Karpas-422 (cell line): ENCODE measurements around the gene SYCP2L. TPM values are rescaled to one million over a fixed set of nuclear protein-coding genes. Genes with fewer than 3 reads are reported as not detected.

Source experiments
- DNase-seq: peaks from one replicate; pipeline ENCODE4 v3.0.0-alpha.2; 2015
- H2AFZ ChIP-seq: fragments of 200-600 bp; sonication (generic); 2 replicates; pipeline ENCODE4 v1.6.1; 2014; ENCODE audit warnings: antibody characterized with exemption, low read length, mixed read lengths
- H3K27ac ChIP-seq: fragments of 200-600 bp; sonication (generic); 2 replicates; pipeline ENCODE4 v1.5.1; 2014; ENCODE audit warnings: mild to moderate bottlenecking, low read length, moderate library complexity
- H3K27me3 ChIP-seq: fragments of 200-600 bp; sonication (generic); 2 replicates; pipeline ENCODE4 v1.6.1; 2014; ENCODE audit warnings: low read length, mixed read lengths
- H3K36me3 ChIP-seq: fragments of 200-600 bp; sonication (generic); 2 replicates; pipeline ENCODE4 v1.6.1; 2014; ENCODE audit warnings: low read length, mixed read lengths; ENCODE audit not compliant: insufficient read depth
- H3K4me1 ChIP-seq: fragments of 200-600 bp; sonication (generic); 2 replicates; pipeline ENCODE4 v1.6.1; 2014; ENCODE audit warnings: mild to moderate bottlenecking, low read length, mixed read lengths
- H3K4me2 ChIP-seq: fragments of 200-600 bp; sonication (generic); 2 replicates; pipeline ENCODE4 v1.6.1; 2014; ENCODE audit warnings: low read length, low read depth, mild to moderate bottlenecking; ENCODE audit not compliant: poor library complexity, severe bottlenecking
- H3K4me3 ChIP-seq: fragments of 200-600 bp; sonication (generic); 2 replicates; pipeline ENCODE4 v1.5.1; 2014; ENCODE audit warnings: mild to moderate bottlenecking, antibody characterized with exemption, low read length, mixed read lengths
- H3K79me2 ChIP-seq: fragments of 200-600 bp; sonication (generic); 2 replicates; pipeline ENCODE4 v1.6.1; 2014; ENCODE audit warnings: mild to moderate bottlenecking, low read length, mixed read lengths
- H3K9ac ChIP-seq: fragments of 200-600 bp; sonication (generic); 2 replicates; pipeline ENCODE4 v1.6.0; 2014; ENCODE audit warnings: low read length
- H3K9me2 ChIP-seq: fragments of 200-600 bp; sonication (generic), shearing (Covaris generic); replicated peaks from 2 replicates; pipeline ENCODE4 v1.6.0; 2014; ENCODE audit warnings: mild to moderate bottlenecking, low read length, moderate library complexity; ENCODE audit not compliant: insufficient read depth
- H3K9me3 ChIP-seq: fragments of 300-700, 200-600 bp; sonication (generic); 2 replicates; pipeline ENCODE4 v1.6.1; 2014; ENCODE audit warnings: low read length, mixed read lengths
- H4K20me1 ChIP-seq: fragments of 200-600 bp; sonication (generic); 2 replicates; pipeline ENCODE4 v1.6.1; 2014; ENCODE audit warnings: mild to moderate bottlenecking, antibody characterized with exemption, low read length, low read depth; ENCODE audit not compliant: insufficient read depth
- total RNA-seq: library from RNA; depleted of rRNA; stranded (reverse); fragments of >200 nt; shearing (Covaris generic); gene quantifications from 2 replicates; pipeline ENCODE4 v1.2.3, GENCODE V29; 2014; ENCODE audit warnings: low replicate concordance

The SYCP2L gene
- total RNA-seq, 1 experiment from 2014 or later = not detected

GRCh38 chr6:10964684-10965083 is 77.8 kb downstream of the SYCP2L start:
- no peaks in the 10 kb centered on the region for H4K20me1 ChIP-seq
- H3K9me2 ChIP-seq = 0 out of 2 replicates have a peak, but pooled peaks cover 2% of the 10 kb centered on the region
- no peak for DNase-seq
- H3K9me3 ChIP-seq = peaks cover 9% of the 10 kb centered on the region; the same call in 1 of the 2 replicates
- H3K9ac ChIP-seq = no peak overlapping the region
- no peak overlapping the region for H3K4me3 ChIP-seq
- no peaks in the 10 kb centered on the region for H3K4me1 ChIP-seq
- H2AFZ ChIP-seq = no peak overlapping the region
- no peaks in the 10 kb centered on the region for H3K79me2 ChIP-seq
- H3K27ac ChIP-seq = no peak overlapping the region
- no peak overlapping the region for H3K4me2 ChIP-seq
- 0 out of 2 replicates have a peak, but pooled peaks cover 3% of the 10 kb centered on the region for H3K27me3 ChIP-seq
- H3K36me3 ChIP-seq = no peaks in the 10 kb centered on the region

- Histone ChIP-seq H3K4me3 (no peak overlapping the region), H3K9me2 (0 out of 2 replicates have a peak, but pooled peaks cover 2% of the 10 kb centered on the region), H3K9ac (no peak overlapping the region), H2AFZ (no peak overlapping the region), H3K36me3 (no peaks in the 10 kb centered on the region), H3K4me2 (no peak overlapping the region), H3K79me2 (no peaks in the 10 kb centered on the region), H3K27ac (no peak overlapping the region), H4K20me1 (no peaks in the 10 kb centered on the region), H3K27me3 (0 out of 2 replicates have a peak, but pooled peaks cover 3% of the 10 kb centered on the region), H3K9me3 (peaks cover 9% of the 10 kb centered on the region; the same call in 1 of the 2 replicates), H3K4me1 (no peaks in the 10 kb centered on the region)
- no peak for DNase-seq
Measured at GRCh38 chr6:10968776-10969175, 81.9 kb downstream of the SYCP2L start.

GRCh38 chr6:10970731-10971130 is 83.9 kb downstream of the SYCP2L start:
- 0 out of 2 replicates have a peak, but pooled peaks cover 2% of the 10 kb centered on the region for H3K9me2 ChIP-seq
- no peak overlapping the region for H3K4me3 ChIP-seq
- 0 out of 2 replicates have a peak, but pooled peaks cover 3% of the 10 kb centered on the region for H3K27me3 ChIP-seq
- no peak overlapping the region for H2AFZ ChIP-seq
- no peak overlapping the region for H3K4me2 ChIP-seq
- H4K20me1 ChIP-seq = no peaks in the 10 kb centered on the region
- no peaks in the 10 kb centered on the region for H3K79me2 ChIP-seq
- no peaks in the 10 kb centered on the region for H3K36me3 ChIP-seq
- H3K4me1 ChIP-seq = no peaks in the 10 kb centered on the region
- DNase-seq = no peak
- no peak overlapping the region for H3K9ac ChIP-seq
- no peak overlapping the region for H3K27ac ChIP-seq
- H3K9me3 ChIP-seq = peaks cover 9% of the 10 kb centered on the region; the same call in 1 of the 2 replicates

- Histone ChIP-seq H3K36me3 (no peaks in the 10 kb centered on the region), H3K9ac (no peak overlapping the region), H3K27me3 (0 out of 2 replicates have a peak, but pooled peaks cover 3% of the 10 kb centered on the region), H4K20me1 (no peaks in the 10 kb centered on the region), H3K4me3 (no peak overlapping the region), H3K4me2 (no peak overlapping the region), H3K27ac (no peak overlapping the region), H3K9me3 (no peaks in the 10 kb centered on the region), H3K4me1 (no peaks in the 10 kb centered on the region), H3K9me2 (no peaks in the 10 kb centered on the region), H3K79me2 (no peaks in the 10 kb centered on the region), H2AFZ (no peak overlapping the region)
- no peak for DNase-seq
Measured at GRCh38 chr6:10972196-10972595, 85.3 kb downstream of the SYCP2L start.

- Histone ChIP-seq H3K27me3 (no peaks in the 10 kb centered on the region), H3K9me3 (no peaks in the 10 kb centered on the region), H3K9me2 (no peaks in the 10 kb centered on the region), H3K27ac (no peak overlapping the region), H4K20me1 (no peaks in the 10 kb centered on the region), H3K4me3 (no peak overlapping the region), H3K9ac (no peak overlapping the region), H3K4me2 (no peak overlapping the region), H3K36me3 (no peaks in the 10 kb centered on the region), H2AFZ (no peak overlapping the region), H3K79me2 (no peaks in the 10 kb centered on the region), H3K4me1 (no peaks in the 10 kb centered on the region)
- no peak for DNase-seq
Measured at GRCh38 chr6:10976571-10976970, 89.7 kb downstream of the SYCP2L start.

- Histone ChIP-seq H3K27me3 (no peaks in the 10 kb centered on the region), H3K9me3 (no peaks in the 10 kb centered on the region), H3K79me2 (no peaks in the 10 kb centered on the region)
Measured at GRCh38 chr6:10977231-10977968, 90.5 kb downstream of the SYCP2L start.

GRCh38 chr6:10979603-10980002 is 92.8 kb downstream of the SYCP2L start:
- Histone ChIP-seq H3K9me3 (no peaks in the 10 kb centered on the region), H3K4me2 (no peak overlapping the region), H3K9me2 (no peaks in the 10 kb centered on the region), H3K9ac (no peak overlapping the region), H3K79me2 (no peaks in the 10 kb centered on the region), H2AFZ (no peak overlapping the region), H4K20me1 (no peaks in the 10 kb centered on the region), H3K4me3 (no peak overlapping the region), H3K4me1 (no peaks in the 10 kb centered on the region), H3K36me3 (no peaks in the 10 kb centered on the region), H3K27me3 (no peaks in the 10 kb centered on the region), H3K27ac (no peak overlapping the region)
- DNase-seq = no peak

More at GRCh38 chr6:10977231-10977968, 90.5 kb downstream of the SYCP2L start:
- Histone ChIP-seq H3K36me3 (no peaks in the 10 kb centered on the region), H3K27ac (no peak overlapping the region), H3K4me1 (no peaks in the 10 kb centered on the region), H4K20me1 (no peaks in the 10 kb centered on the region), H3K9me2 (no peaks in the 10 kb centered on the region), H3K4me2 (no peak overlapping the region), H3K9ac (no peak overlapping the region), H3K4me3 (no peak overlapping the region), H2AFZ (no peak overlapping the region)
- no peak for DNase-seq

GRCh38 chr6:10981409-10981808 is 94.6 kb downstream of the SYCP2L start:
- Histone ChIP-seq H2AFZ (no peak overlapping the region), H3K4me3 (no peak overlapping the region), H3K4me1 (no peaks in the 10 kb centered on the region), H3K9ac (no peak overlapping the region), H4K20me1 (no peaks in the 10 kb centered on the region), H3K27me3 (no peaks in the 10 kb centered on the region), H3K36me3 (no peaks in the 10 kb centered on the region), H3K79me2 (no peaks in the 10 kb centered on the region), H3K9me3 (no peaks in the 10 kb centered on the region), H3K27ac (no peak overlapping the region), H3K4me2 (no peak overlapping the region), H3K9me2 (no peaks in the 10 kb centered on the region)
- no peak for DNase-seq
